A549 (cell line): ENCODE data around the gene MAN1C1.

Source experiments
- BCL3 ChIP-seq: fragments of >200 bp; sonication (Bioruptor Twin); formaldehyde crosslinking; IDR thresholded peaks from 3 replicates; pipeline ENCODE4 v1.6.1; 2016
- CTCF ChIP-seq: fragments of >200 bp; sonication (Bioruptor Twin); formaldehyde crosslinking; IDR thresholded peaks from 3 replicates; pipeline ENCODE4 v1.5.1; 2016
- EHMT2 ChIP-seq: fragments of 200-600 bp; sonication (generic); IDR thresholded peaks from 2 replicates; pipeline ENCODE4 v1.6.1; 2016; ENCODE audit warnings: antibody characterized with exemption, low read depth, mild to moderate bottlenecking, moderate library complexity
- EP300 ChIP-seq, 2 experiments: fragments of >200 bp; sonication (Bioruptor Twin); formaldehyde crosslinking; IDR thresholded peaks; 2 replicates in 1 of 2; 3 replicates in 1 of 2; pipeline ENCODE4 v1.6.1; 2016 to 2017
- ESRRA ChIP-seq: fragments of 150-350 bp; IDR thresholded peaks from 2 replicates; pipeline ENCODE4 v1.6.1; 2014; ENCODE audit warnings: mild to moderate bottlenecking, low read length, borderline replicate concordance
- FOSL2 ChIP-seq, 2 experiments: fragments of 450-650 bp in 1 of 2; fragments of >200 bp in 1 of 2; sonication (Bioruptor Twin) in 1 of 2; formaldehyde crosslinking; IDR thresholded peaks; 2 replicates each; pipeline versions ENCODE4 v1.5.0 to v1.6.1; 2016 to 2020; ENCODE audit warnings: mild to moderate bottlenecking in 1 of 2, moderate library complexity in 1 of 2
- GATA3 ChIP-seq: IDR thresholded peaks from 2 replicates; pipeline ENCODE4 v1.6.1; 2012; ENCODE audit warnings: borderline replicate concordance
- HDAC2 ChIP-seq: fragments of 200-600 bp; sonication (generic); IDR thresholded peaks from 2 replicates; pipeline ENCODE4 v1.6.1; 2016
- HMGXB4 ChIP-seq: fragments of 250-450 bp; sonication (Bioruptor Pico); IDR thresholded peaks from 2 replicates; pipeline ENCODE4 v1.5.0; 2021; ENCODE audit warnings: mild to moderate bottlenecking, moderate library complexity, borderline replicate concordance
- KDM5A ChIP-seq: fragments of 200-600 bp; sonication (generic); IDR thresholded peaks from 2 replicates; pipeline ENCODE4 v1.6.1; 2016; ENCODE audit warnings: antibody characterized with exemption, mild to moderate bottlenecking
- MAX ChIP-seq: IDR thresholded peaks from 2 replicates; pipeline ENCODE4 v1.6.1; 2012
- POLR2A ChIP-seq: IDR thresholded peaks from 2 replicates; pipeline ENCODE4 v1.6.1; 2012; ENCODE audit warnings: mild to moderate bottlenecking, low read length
- RAD21 ChIP-seq, 2 experiments: fragments of >200 bp in 1 of 2; sonication (Bioruptor Twin) in 1 of 2; formaldehyde crosslinking in 1 of 2; IDR thresholded peaks in 1 of 2; conservative IDR thresholded peaks in 1 of 2; 2 replicates in 1 of 2; 3 replicates in 1 of 2; pipeline ENCODE4 v1.6.1; 2012 to 2018; ENCODE audit warnings: inconsistent platforms in 1 of 2
- RFX5 ChIP-seq: fragments of 450-650 bp; IDR thresholded peaks from 2 replicates; pipeline ENCODE4 v1.7.1; 2014; ENCODE audit warnings: antibody characterized with exemption, mild to moderate bottlenecking, moderate library complexity

GRCh38 chr1:25768999-25769398, 152.4 kb downstream of the MAN1C1 start:
- TF ChIP-seq POLR2A: no peak
- TF ChIP-seq CTCF: no peak
- no peak for TF ChIP-seq EP300 (IDR thresholded peaks at IDR 0.05)
- no peak for TF ChIP-seq HMGXB4
- TF ChIP-seq HDAC2: no peak
- TF ChIP-seq RAD21 (conservative IDR thresholded peaks at IDR 0.05 in 1 of 2, IDR thresholded peaks at IDR 0.05 in 1 of 2): no peak
- TF ChIP-seq FOSL2 (IDR thresholded peaks at IDR 0.05): no peak
- TF ChIP-seq FOSL2 (CRISPR knock-in tag; IDR thresholded peaks at IDR 0.05): no peak
- no peak for TF ChIP-seq GATA3
- no peak for TF ChIP-seq MAX
- TF ChIP-seq ESRRA: no peak
- TF ChIP-seq KDM5A: no peak
- TF ChIP-seq RFX5: no peak
- TF ChIP-seq EHMT2: no peak
- no peak for TF ChIP-seq BCL3
